Glutamatergic neuron (in vitro differentiated cells): ENCODE measurements around the gene MSI2. TPM values are rescaled to one million over a fixed set of nuclear protein-coding genes. Genes with fewer than 3 reads are reported as not detected.

ENCODE experiments used
- DNase-seq: peaks from one replicate; pipeline ENCODE4 v3.0.0; 2022
- H3K27ac Mint-ChIP-seq: one replicate; pipeline ENCODE4 v1.8.0; 2020; ENCODE audit warnings: mild to moderate bottlenecking, mixed read lengths, inconsistent platforms; ENCODE audit not compliant: unreplicated experiment
- H3K27me3 Mint-ChIP-seq: one replicate; pipeline ENCODE4 v1.8.0; 2020; ENCODE audit warnings: mild to moderate bottlenecking, moderate library complexity, mixed read lengths, inconsistent platforms; ENCODE audit not compliant: unreplicated experiment
- H3K36me3 Mint-ChIP-seq: one replicate; pipeline ENCODE4 v1.8.0; 2020; ENCODE audit warnings: mild to moderate bottlenecking, mixed read lengths, inconsistent platforms; ENCODE audit not compliant: unreplicated experiment
- H3K4me1 Mint-ChIP-seq: one replicate; pipeline ENCODE4 v1.8.0; 2020; ENCODE audit warnings: mild to moderate bottlenecking, low read depth, mixed read lengths, inconsistent platforms; ENCODE audit not compliant: unreplicated experiment
- H3K4me3 Mint-ChIP-seq: one replicate; pipeline ENCODE4 v1.8.0; 2020; ENCODE audit warnings: mild to moderate bottlenecking, mixed read lengths, inconsistent platforms; ENCODE audit not compliant: unreplicated experiment
- H3K9me3 Mint-ChIP-seq: one replicate; pipeline ENCODE4 v1.8.0; 2020; ENCODE audit warnings: mild to moderate bottlenecking, moderate library complexity, mixed read lengths, inconsistent platforms; ENCODE audit not compliant: unreplicated experiment
- total RNA-seq: library from RNA; stranded (reverse); fragmentation: NEBNext Ultra II Directional; extraction: Animal tissue kit (Norgen Biotek cat#: 25700); gene quantifications from one replicate; pipeline ENCODE4 v1.2.1, GENCODE V29; 2021; ENCODE audit not compliant: unreplicated experiment
- TF ChIP-seq, protein P1 (sequence below): fragments of 200-600 bp; sonication (generic); IDR thresholded peaks from one replicate; pipeline ENCODE4 v1.5.0; 2021; ENCODE audit not compliant: partially characterized antibody, unreplicated experiment

The MSI2 gene
- total RNA-seq, 1 donor from 2014 or later: 141 TPM

DNA sequence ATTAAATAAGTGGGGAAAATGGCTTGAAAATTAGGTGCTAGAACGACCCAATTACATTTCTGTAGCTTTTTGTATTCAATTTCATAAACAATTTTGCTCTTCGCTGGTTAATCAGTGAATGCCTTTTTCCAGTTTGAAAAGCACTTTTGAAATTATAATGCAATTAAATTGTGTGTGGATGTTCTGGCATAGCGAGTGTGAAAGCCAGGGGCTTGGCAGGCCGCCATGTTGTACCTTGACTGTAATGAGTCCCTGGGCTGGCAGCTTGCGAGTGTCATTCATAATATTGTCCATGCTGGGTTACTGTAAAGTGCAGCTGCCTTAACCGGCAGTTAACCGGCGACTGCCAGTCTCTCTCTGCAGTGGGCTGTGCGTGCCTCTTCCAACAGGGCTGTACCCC, 310.9 kb downstream of the MSI2 start:
- DNase-seq: no peak
- TF ChIP-seq, protein P1, sequence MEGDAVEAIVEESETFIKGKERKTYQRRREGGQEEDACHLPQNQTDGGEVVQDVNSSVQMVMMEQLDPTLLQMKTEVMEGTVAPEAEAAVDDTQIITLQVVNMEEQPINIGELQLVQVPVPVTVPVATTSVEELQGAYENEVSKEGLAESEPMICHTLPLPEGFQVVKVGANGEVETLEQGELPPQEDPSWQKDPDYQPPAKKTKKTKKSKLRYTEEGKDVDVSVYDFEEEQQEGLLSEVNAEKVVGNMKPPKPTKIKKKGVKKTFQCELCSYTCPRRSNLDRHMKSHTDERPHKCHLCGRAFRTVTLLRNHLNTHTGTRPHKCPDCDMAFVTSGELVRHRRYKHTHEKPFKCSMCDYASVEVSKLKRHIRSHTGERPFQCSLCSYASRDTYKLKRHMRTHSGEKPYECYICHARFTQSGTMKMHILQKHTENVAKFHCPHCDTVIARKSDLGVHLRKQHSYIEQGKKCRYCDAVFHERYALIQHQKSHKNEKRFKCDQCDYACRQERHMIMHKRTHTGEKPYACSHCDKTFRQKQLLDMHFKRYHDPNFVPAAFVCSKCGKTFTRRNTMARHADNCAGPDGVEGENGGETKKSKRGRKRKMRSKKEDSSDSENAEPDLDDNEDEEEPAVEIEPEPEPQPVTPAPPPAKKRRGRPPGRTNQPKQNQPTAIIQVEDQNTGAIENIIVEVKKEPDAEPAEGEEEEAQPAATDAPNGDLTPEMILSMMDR: no peak
- Mint-ChIP-seq H3K27ac (no peak overlapping the region), H3K9me3 (peaks cover 11% of the 10 kb centered on the region), H3K4me1 (peaks cover 34% of the 10 kb centered on the region), H3K27me3 (peaks cover 6% of the 10 kb centered on the region), H3K4me3 (no peak overlapping the region), H3K36me3 (no peaks in the 10 kb centered on the region)

DNA sequence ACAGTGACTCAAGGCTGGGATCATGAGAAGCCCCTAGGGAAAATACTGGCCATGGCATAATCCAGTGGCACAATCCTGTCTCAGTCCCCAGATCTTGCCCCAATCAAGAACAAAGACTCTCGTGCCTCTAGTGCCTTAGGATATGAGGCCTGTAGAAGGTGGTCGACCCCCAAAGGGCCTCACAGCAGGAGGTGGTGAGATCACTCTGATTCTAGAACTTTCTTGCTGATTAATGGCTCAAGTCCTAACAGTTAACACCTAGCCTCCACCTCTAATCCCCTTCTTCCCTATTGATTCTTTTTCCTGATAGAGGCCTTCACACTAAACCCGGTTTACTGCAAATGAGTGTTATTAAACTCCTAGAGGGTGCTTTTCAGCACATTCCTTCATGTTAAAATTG, 312.0 kb downstream of the MSI2 start:
- H3K4me1 Mint-ChIP-seq: peaks cover 29% of the 10 kb centered on the region
- no peak overlapping the region for H3K27ac Mint-ChIP-seq
- peaks cover 11% of the 10 kb centered on the region for H3K9me3 Mint-ChIP-seq
- H3K36me3 Mint-ChIP-seq: no peaks in the 10 kb centered on the region
- TF ChIP-seq, protein P1: no peak
- H3K27me3 Mint-ChIP-seq: peaks cover 6% of the 10 kb centered on the region
- H3K4me3 Mint-ChIP-seq: no peak overlapping the region
- no peak for DNase-seq

DNA sequence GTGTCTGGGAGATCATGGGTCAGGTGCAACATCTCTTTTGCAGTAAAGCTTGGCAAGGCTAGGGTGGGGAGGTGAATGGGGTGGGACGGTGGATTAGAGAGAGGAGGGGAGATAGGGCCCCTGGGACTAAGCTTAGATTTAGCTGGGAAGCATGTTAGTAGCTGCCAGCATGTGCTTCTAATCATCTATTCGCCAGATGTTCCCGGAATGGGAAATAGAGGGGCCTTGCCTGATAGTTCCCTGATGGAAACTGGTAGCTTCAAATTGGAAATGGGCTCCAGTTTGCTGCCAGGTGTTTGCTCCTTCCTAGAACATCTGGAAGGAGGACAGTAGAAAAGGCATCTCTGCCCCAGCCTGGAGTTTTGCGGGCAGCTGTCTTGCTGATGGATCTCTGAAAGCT, 312.7 kb downstream of the MSI2 start:
- Mint-ChIP-seq H3K27ac (no peak overlapping the region), H3K27me3 (peaks cover 4% of the 10 kb centered on the region), H3K36me3 (no peaks in the 10 kb centered on the region), H3K9me3 (peaks cover 9% of the 10 kb centered on the region), H3K4me1 (peaks cover 26% of the 10 kb centered on the region), H3K4me3 (no peak overlapping the region)
- TF ChIP-seq, protein P1: no peak
- no peak for DNase-seq

DNA sequence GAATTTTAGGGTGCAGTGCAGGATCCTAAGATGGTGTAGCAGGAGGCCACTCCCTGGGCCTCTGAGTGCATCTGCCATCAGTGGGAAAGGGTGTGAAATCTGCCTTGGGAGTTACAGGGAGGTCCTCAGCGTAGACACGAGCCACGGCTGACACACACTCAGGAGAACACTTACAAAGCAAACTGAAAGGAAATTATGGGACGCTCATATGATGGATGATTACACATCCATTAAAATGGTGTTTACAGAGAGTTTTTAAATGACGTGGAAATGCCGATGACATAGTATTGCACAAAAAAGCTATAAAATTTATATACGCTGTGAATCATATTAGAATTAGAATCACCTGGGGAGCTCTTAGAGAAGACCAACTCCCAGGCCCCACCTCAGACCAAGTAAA, 313.5 kb downstream of the MSI2 start:
- H3K27me3 Mint-ChIP-seq: peaks cover 4% of the 10 kb centered on the region
- peaks cover 20% of the 10 kb centered on the region for H3K4me1 Mint-ChIP-seq
- no peak for DNase-seq
- peak overlapping the region; percentile 48 for H3K27ac Mint-ChIP-seq
- TF ChIP-seq, protein P1: no peak
- no peaks in the 10 kb centered on the region for H3K36me3 Mint-ChIP-seq
- no peak overlapping the region for H3K4me3 Mint-ChIP-seq
- H3K9me3 Mint-ChIP-seq: peaks cover 9% of the 10 kb centered on the region

DNA sequence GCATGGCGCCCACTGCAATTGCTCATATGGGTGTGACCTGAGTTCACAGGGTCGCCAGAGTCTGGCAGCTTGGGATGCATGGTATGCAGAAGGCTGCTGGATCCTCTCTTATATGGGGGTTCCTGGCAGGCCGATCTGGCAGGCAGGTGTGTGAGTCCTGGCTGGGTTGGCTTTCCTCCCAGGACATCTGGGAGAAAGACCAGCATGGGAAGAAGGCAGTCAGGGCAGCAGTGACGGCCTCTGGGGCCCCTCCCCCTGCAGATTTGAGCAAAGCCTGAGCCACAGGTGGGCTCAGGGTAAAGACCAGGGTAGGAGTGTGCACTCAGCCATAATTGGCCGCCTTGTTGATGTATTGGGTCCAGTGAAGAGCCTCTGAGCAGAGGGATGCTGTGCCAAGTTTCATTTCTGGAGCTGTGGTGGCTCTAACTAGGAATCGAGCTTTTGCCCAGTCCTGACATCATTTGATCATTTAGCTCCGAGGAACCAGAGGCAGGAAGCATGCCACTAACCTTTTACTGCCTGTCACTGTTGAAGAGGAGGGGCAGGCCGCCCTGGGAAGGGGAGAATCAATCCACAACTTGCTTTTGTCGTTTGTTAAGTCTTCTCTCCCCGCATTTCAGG, 314.5 kb downstream of the MSI2 start:
- Mint-ChIP-seq H3K27me3 (peaks cover 2% of the 10 kb centered on the region), H3K27ac (no peak overlapping the region), H3K4me3 (peak overlapping the region; percentile 5), H3K4me1 (peaks cover 20% of the 10 kb centered on the region), H3K9me3 (peaks cover 7% of the 10 kb centered on the region), H3K36me3 (no peaks in the 10 kb centered on the region)
- TF ChIP-seq, protein P1: no peak
- no peak for DNase-seq
